Body of pancreas (tissue), 4 donors: Measurements from ENCODE around the gene SLC35F3. TPM values are rescaled to one million over a fixed set of nuclear protein-coding genes. Genes with fewer than 3 reads are reported as not detected.

Source experiments
- ATAC-seq: fragments of 150-250 bp; one replicate; pipeline ENCODE4 v1.9.1; 2016
- DNase-seq, 4 donors: peaks; one replicate each; pipeline ENCODE4 v3.0.0-alpha.2; 2019
- H3K27ac ChIP-seq, 4 donors: fragments of 200-600 bp; sonication (generic); 1 replicate in 3 of 4; 2 replicates in 1 of 4; pipeline versions ENCODE4 v1.5.1 to v1.6.1; 2016 to 2019; ENCODE audit warnings: mild to moderate bottlenecking in 1 of 4, mixed read lengths in 1 of 4, moderate library complexity in 1 of 4
- H3K27me3 ChIP-seq, 2 donors: fragments of 200-600 bp; sonication (generic); one replicate each; pipeline ENCODE4 v1.6.0; 2016; ENCODE audit warnings: mild to moderate bottlenecking in 1 of 2
- H3K36me3 ChIP-seq, 2 donors: fragments of 200-600 bp; sonication (generic); replicated peaks in 1 of 2; 2 replicates each; pipeline ENCODE4 v1.5.1; 2016; ENCODE audit warnings: low read depth in 2 of 2; ENCODE audit not compliant: insufficient read depth in 1 of 2
- H3K4me1 ChIP-seq: fragments of 200-600 bp; sonication (generic); one replicate; pipeline ENCODE4 v1.6.0; 2016
- H3K4me3 ChIP-seq, 2 donors: fragments of 200-600 bp; sonication (generic); 1 replicate in 1 of 2; 2 replicates in 1 of 2; pipeline ENCODE4 v1.5.1; 2016 to 2019
- H3K9me3 ChIP-seq, 3 donors: fragments of 200-600 bp; sonication (generic); 1 replicate in 2 of 3; 2 replicates in 1 of 3; pipeline ENCODE4 v1.5.1; 2016
- POLR2A ChIP-seq, 3 donors: fragments of 450-650 bp; IDR thresholded peaks; one replicate each; pipeline ENCODE4 v1.6.1; 2016; ENCODE audit warnings: antibody characterized with exemption in 3 of 3, mild to moderate bottlenecking in 2 of 3
- WGBS, 2 donors: methylation state at CpG; one replicate each; pipeline ENCODE4 v1.1.5; 2017; 5-methylcytosine and 5-hydroxymethylcytosine counted together
- intact Hi-C: fragments of 100-400 bp; cut with DNase I; formaldehyde crosslinking; loops from one replicate; pipeline ENCODE4 v1.15.1; 2023
- total RNA-seq, 2 donors: library from RNA; depleted of rRNA; stranded (reverse); fragments of >200 nt; gene quantifications; one replicate each; pipeline ENCODE4 v1.1.0, GENCODE V29; 2016
- TF ChIP-seq, protein P1 (sequence below), 7 experiments: fragments of 450-650 bp in 4 of 7; fragments of 200-600 bp in 3 of 7; sonication (generic) in 3 of 7; IDR thresholded peaks; one replicate each; pipeline ENCODE4 v1.5.1; 2016 to 2019; ENCODE audit warnings: antibody characterized with exemption in 7 of 7

The SLC35F3 gene
- total RNA-seq, 2 donors from 2014 or later = 0.99 to 11.7 TPM

DNA sequence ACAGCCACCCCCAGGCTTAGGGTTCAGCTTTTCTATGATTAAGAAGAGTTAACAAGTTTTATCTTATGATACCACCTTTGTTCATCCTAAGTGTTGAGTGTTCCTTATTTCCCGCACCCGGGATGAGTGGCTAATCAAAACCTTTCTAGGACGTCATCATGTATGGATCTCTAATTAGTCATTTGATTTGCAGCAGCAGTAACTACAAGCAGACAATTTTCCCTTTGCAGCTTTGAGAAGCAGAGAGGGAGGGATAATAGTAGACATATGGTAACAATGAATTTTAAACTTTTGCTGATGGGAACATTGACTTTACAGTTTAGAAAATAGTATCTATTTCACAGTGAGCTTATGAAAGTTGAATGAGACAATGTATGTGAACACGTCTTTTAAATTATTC lies 30.8 kb upstream of the SLC35F3 start:
- WGBS, 2 donors = 61 to 73% methylated on average over 4 of the region's 4 CpGs
- Histone ChIP-seq H3K27me3 (no peaks in the 10 kb centered on the region), H3K27ac (no peak overlapping the region), H3K9me3 (no peaks in the 10 kb centered on the region), H3K36me3 (no peaks in the 10 kb centered on the region), H3K4me3 (no peak overlapping the region), H3K4me1 (no peaks in the 10 kb centered on the region)
- DNase-seq (no peak), ATAC-seq (no peak)
- intact Hi-C loops = no loop called here
- TF ChIP-seq POLR2A (IDR thresholded peaks at IDR 0.05) = no peak
- TF ChIP-seq, protein P1, sequence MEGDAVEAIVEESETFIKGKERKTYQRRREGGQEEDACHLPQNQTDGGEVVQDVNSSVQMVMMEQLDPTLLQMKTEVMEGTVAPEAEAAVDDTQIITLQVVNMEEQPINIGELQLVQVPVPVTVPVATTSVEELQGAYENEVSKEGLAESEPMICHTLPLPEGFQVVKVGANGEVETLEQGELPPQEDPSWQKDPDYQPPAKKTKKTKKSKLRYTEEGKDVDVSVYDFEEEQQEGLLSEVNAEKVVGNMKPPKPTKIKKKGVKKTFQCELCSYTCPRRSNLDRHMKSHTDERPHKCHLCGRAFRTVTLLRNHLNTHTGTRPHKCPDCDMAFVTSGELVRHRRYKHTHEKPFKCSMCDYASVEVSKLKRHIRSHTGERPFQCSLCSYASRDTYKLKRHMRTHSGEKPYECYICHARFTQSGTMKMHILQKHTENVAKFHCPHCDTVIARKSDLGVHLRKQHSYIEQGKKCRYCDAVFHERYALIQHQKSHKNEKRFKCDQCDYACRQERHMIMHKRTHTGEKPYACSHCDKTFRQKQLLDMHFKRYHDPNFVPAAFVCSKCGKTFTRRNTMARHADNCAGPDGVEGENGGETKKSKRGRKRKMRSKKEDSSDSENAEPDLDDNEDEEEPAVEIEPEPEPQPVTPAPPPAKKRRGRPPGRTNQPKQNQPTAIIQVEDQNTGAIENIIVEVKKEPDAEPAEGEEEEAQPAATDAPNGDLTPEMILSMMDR (IDR thresholded peaks at IDR 0.05) = no peak

DNA sequence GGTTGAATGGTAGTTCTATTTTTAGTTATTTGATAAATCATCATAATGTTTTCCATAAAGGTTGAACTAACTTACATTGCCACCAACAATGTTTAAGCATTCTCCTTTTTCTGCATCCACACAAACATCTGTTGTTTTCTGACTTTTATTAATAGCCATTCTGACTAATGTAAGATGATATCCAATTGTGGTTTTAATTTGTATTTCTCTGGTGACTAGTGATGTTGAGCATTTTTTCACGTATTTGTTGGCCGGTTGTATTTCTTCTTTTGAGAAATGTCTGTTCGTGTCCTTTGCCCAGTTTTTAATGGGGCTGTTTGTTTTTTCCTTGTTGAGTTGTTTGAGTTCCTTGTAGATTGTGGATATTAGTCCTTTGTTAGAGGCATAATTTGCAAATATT lies 24.6 kb upstream of the SLC35F3 start:
- no peaks in the 10 kb centered on the region for H3K9me3 ChIP-seq
- no peak for TF ChIP-seq POLR2A (IDR thresholded peaks at IDR 0.05)
- TF ChIP-seq, protein P1 (IDR thresholded peaks at IDR 0.05) = no peak
- DNase-seq (no peak), ATAC-seq (no peak)
- H3K4me3 ChIP-seq = no peak overlapping the region
- no peaks in the 10 kb centered on the region for H3K27me3 ChIP-seq
- no peak overlapping the region for H3K27ac ChIP-seq
- no peaks in the 10 kb centered on the region for H3K4me1 ChIP-seq
- WGBS, 2 donors = 59 to 70% methylated on average over 3 of the region's 3 CpGs
- H3K36me3 ChIP-seq = no peaks in the 10 kb centered on the region
- intact Hi-C loops = no loop called here

DNA sequence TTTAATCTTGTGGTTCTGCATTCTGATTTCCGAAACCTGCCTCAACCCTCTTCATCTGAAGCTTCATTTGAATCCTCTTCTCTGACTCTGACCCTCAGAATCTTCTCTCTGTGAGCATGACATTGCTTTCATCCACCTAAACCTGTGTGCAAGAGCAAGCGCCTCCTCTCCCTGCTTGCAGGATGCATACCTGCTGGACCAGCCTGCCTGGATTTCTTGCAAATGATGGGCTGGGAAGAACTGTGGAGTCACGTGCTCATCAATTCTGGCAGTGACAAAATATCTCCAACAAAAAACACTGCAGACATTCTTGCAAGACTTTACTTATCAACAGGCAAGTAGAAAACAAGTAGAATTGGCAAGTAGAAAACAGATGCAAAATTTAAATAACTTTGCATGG lies 20.8 kb upstream of the SLC35F3 start:
- intact Hi-C loops = no loop called here
- H3K27ac ChIP-seq = no peak overlapping the region

DNA sequence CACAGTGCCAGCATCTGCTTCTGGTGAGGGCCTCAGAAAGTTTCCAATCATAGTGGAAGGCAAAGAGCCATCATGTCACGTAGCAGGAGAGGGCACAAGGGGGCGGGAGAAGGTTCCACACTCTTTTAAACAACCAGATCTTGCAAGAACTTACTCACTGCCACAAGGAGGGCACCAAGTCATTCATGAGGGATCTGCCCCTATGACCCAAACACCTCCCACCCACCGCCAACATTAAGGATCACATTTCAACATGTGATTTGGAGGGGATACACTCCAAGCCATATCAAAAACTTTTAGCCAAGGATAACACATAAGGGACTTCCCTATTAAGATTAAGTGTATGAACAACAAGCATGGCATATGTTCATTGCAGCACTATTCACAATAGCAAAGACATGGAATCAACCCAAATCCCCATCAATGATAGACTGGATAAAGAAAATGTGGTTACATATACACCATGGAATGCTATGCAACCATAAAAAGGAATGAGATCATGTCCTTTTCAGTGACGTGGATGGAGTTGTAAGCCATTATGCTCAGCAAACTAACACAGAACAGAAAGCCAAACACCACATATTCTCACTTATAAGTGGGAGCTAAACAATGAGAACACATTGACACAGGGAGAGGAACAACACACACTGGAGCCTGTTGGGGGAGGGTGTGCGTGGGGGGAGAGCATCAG lies 19.9 kb upstream of the SLC35F3 start:
- no peak for DNase-seq
- 42 to 47% methylated on average over 5 of the region's 5 CpGs for WGBS, 2 donors
- no peak overlapping the region for H3K27ac ChIP-seq
- intact Hi-C loops = no loop called here
- no peaks in the 10 kb centered on the region for H3K27me3 ChIP-seq
- no peaks in the 10 kb centered on the region for H3K4me1 ChIP-seq
- no peaks in the 10 kb centered on the region for H3K36me3 ChIP-seq
- ATAC-seq = no peak
- H3K9me3 ChIP-seq = no peaks in the 10 kb centered on the region
- no peak overlapping the region for H3K4me3 ChIP-seq
- no peak for TF ChIP-seq POLR2A (IDR thresholded peaks at IDR 0.05)
- TF ChIP-seq, protein P1 (IDR thresholded peaks at IDR 0.05) = no peak

More for the DNA sequence above, 20.8 kb upstream of the SLC35F3 start:
- TF ChIP-seq, protein P1 (IDR thresholded peaks at IDR 0.05) = no peak
- no peak for TF ChIP-seq POLR2A (IDR thresholded peaks at IDR 0.05)
- no peak for ATAC-seq
- Histone ChIP-seq H3K27me3 (no peaks in the 10 kb centered on the region), H3K36me3 (no peaks in the 10 kb centered on the region), H3K9me3 (no peaks in the 10 kb centered on the region), H3K4me3 (no peak overlapping the region), H3K4me1 (no peaks in the 10 kb centered on the region)
- 25 to 33% methylated on average over 3 of the region's 3 CpGs for WGBS, 2 donors
- no peak for DNase-seq
